ENCODE results near the gene PARVB.

Gene PARVB

GRCh38 chr22:44147821-44148574 is 123.9 kb downstream of the PARVB start:
- TF ChIP-seq ZNF23 (tag by site-specific recombination; IDR thresholded peaks at IDR 0.05; ENCODE audit: borderline replicate concordance) = no peak
- no peak for TF ChIP-seq HOXD13 (CRISPR knock-in tag; IDR thresholded peaks at IDR 0.05; ENCODE audit: borderline replicate concordance)
- no peak for TF ChIP-seq PRDM6 (tag by site-specific recombination; IDR thresholded peaks at IDR 0.05)
- TF ChIP-seq ZBTB20 (tag by site-specific recombination; IDR thresholded peaks at IDR 0.05) = no peak
- no peak for TF ChIP-seq ZNF548 (tag by site-specific recombination; IDR thresholded peaks at IDR 0.05)
- TF ChIP-seq ZNF501 (tag by site-specific recombination; IDR thresholded peaks at IDR 0.05) = no peak
- TF ChIP-seq ZNF423 (tag by site-specific recombination; IDR thresholded peaks at IDR 0.05) = no peak
- TF ChIP-seq ZNF132 (tag by site-specific recombination; IDR thresholded peaks at IDR 0.05; ENCODE audit: borderline replicate concordance) = no peak
- TF ChIP-seq ZNF148 (tag by site-specific recombination; IDR thresholded peaks at IDR 0.05; ENCODE audit: borderline replicate concordance) = no peak
- no peak for TF ChIP-seq ZNF785 (tag by site-specific recombination; IDR thresholded peaks at IDR 0.05)
- TF ChIP-seq ZSCAN18 (tag by site-specific recombination; IDR thresholded peaks at IDR 0.05) = no peak
- Histone ChIP-seq H3K4me3 (ENCODE audit: low read depth, low read length) (no peak overlapping the region), H3K9me3 (ENCODE audit: control insufficient read depth, insufficient read depth, low read depth, low read length) (no peaks in the 10 kb centered on the region), H3K36me3 (ENCODE audit: control insufficient read depth in 2 of 2, insufficient read depth in 1 of 2, low read length in 2 of 2) (no peaks in the 10 kb centered on the region), H3K27ac (ENCODE audit: extremely low read depth, low read depth, low read length) (no peak overlapping the region), H3K4me1 (ENCODE audit: control insufficient read depth, insufficient read depth, low read length) (no peaks in the 10 kb centered on the region)
- ChIA-PET POLR2A (no interaction called here), CTCF (interaction anchor here (0.5 kb wide), 1 partner anchor 105 kb away, joined by 3 read pairs; no protein-coding TSS in a partner anchor)

- POLR2A ChIA-PET = no interaction called here
- H3K9me3 ChIP-seq (ENCODE audit: control insufficient read depth, insufficient read depth, low read depth, low read length) = no peaks in the 10 kb centered on the region
- CTCF ChIA-PET = interaction anchor here (0.6 kb wide), 1 partner anchor 66 kb away, joined by 3 read pairs; no protein-coding TSS in a partner anchor
- H3K4me1 ChIP-seq (ENCODE audit: control insufficient read depth, insufficient read depth, low read length) = no peaks in the 10 kb centered on the region
- H3K4me3 ChIP-seq (ENCODE audit: low read depth, low read length) = no peak overlapping the region
- H3K27ac ChIP-seq (ENCODE audit: extremely low read depth, low read depth, low read length) = no peak overlapping the region
- H3K36me3 ChIP-seq (ENCODE audit: control insufficient read depth in 2 of 2, insufficient read depth in 1 of 2, low read length in 2 of 2) = no peaks in the 10 kb centered on the region
- TF ChIP-seq ZFP37 (tag by site-specific recombination; IDR thresholded peaks at IDR 0.05) = no peak
- no peak for TF ChIP-seq ZNF169 (tag by site-specific recombination; IDR thresholded peaks at IDR 0.05)
- TF ChIP-seq ZNF707 (tag by site-specific recombination; IDR thresholded peaks at IDR 0.05) = no peak
- no peak for TF ChIP-seq SP3 (tag by site-specific recombination; IDR thresholded peaks at IDR 0.05)
- no peak for TF ChIP-seq ZNF596 (tag by site-specific recombination; IDR thresholded peaks at IDR 0.05)
- TF ChIP-seq ZNF768 (tag by site-specific recombination; IDR thresholded peaks at IDR 0.05) = no peak
- no peak for TF ChIP-seq ZBTB1 (tag by site-specific recombination; IDR thresholded peaks at IDR 0.05)
These were observed 127.6 kb downstream of the PARVB start for GRCh38 chr22:44151676-44152075.

Measured in HEK293 (cell line).